Activated CD4-positive, alpha-beta T cell treated with anti-CD3 and anti-CD28 coated beads, Interleukin-2, amount 10 ng/mL, durations not matched to agents 24 days and 14 days (primary cell): ENCODE data around the gene TNFRSF21. TPM values are rescaled to one million over a fixed set of nuclear protein-coding genes. Genes with fewer than 3 reads are reported as not detected.

Experiments used
- DNase-seq: peaks from one replicate; pipeline ENCODE4 v3.0.0; 2022
- H3K27ac Mint-ChIP-seq: one replicate; pipeline ENCODE4 v1.8.0; 2022; ENCODE audit warnings: mild to moderate bottlenecking, mixed read lengths
- H3K27me3 Mint-ChIP-seq: one replicate; pipeline ENCODE4 v1.8.0; 2022; ENCODE audit warnings: mixed read lengths
- H3K36me3 Mint-ChIP-seq: one replicate; pipeline ENCODE4 v1.8.0; 2022; ENCODE audit warnings: low read depth, mild to moderate bottlenecking, mixed read lengths
- H3K4me1 Mint-ChIP-seq: one replicate; pipeline ENCODE4 v1.8.0; 2021; ENCODE audit warnings: mixed read lengths
- H3K4me3 Mint-ChIP-seq: one replicate; pipeline ENCODE4 v1.8.0; 2022; ENCODE audit warnings: mild to moderate bottlenecking, moderate library complexity, mixed read lengths
- H3K9me3 Mint-ChIP-seq: one replicate; pipeline ENCODE4 v1.8.0; 2021; ENCODE audit warnings: mixed read lengths
- intact Hi-C: fragments of 100-400 bp; cut with micrococcal nuclease; formaldehyde crosslinking; loops from one replicate; pipeline ENCODE4 v1.15.1; 2023
- total RNA-seq: library from RNA; stranded (reverse); gene quantifications from 2 replicates; pipeline ENCODE4 v1.2.3, GENCODE V29; 2022

TNFRSF21 gene
- total RNA-seq, 1 donor from 2014 or later = 3.8 TPM

- Mint-ChIP-seq H3K36me3 (no peaks in the 10 kb centered on the region), H3K4me3 (no peak overlapping the region), H3K27ac (no peak overlapping the region)
Observed at GRCh38 chr6:47196113-47196512, 113.6 kb downstream of the TNFRSF21 start.

GRCh38 chr6:47195011-47195650 is 114.6 kb downstream of the TNFRSF21 start:
- intact Hi-C loops = no loop called here
- no peak for DNase-seq
- peaks cover under 1% of the 10 kb centered on the region for H3K9me3 Mint-ChIP-seq
- H3K27me3 Mint-ChIP-seq = no peaks in the 10 kb centered on the region
- peaks cover 5% of the 10 kb centered on the region for H3K4me1 Mint-ChIP-seq
- H3K27ac Mint-ChIP-seq = no peak overlapping the region
- H3K4me3 Mint-ChIP-seq = no peak overlapping the region
- no peaks in the 10 kb centered on the region for H3K36me3 Mint-ChIP-seq

More at GRCh38 chr6:47196113-47196512, 113.6 kb downstream of the TNFRSF21 start:
- DNase-seq = no peak
- Mint-ChIP-seq H3K9me3 (peaks cover 5% of the 10 kb centered on the region), H3K4me1 (peaks cover 5% of the 10 kb centered on the region), H3K27me3 (peaks cover 2% of the 10 kb centered on the region)
- intact Hi-C loops = no loop called here

- Mint-ChIP-seq H3K27me3 (peaks cover 4% of the 10 kb centered on the region), H3K9me3 (peaks cover 5% of the 10 kb centered on the region), H3K36me3 (no peaks in the 10 kb centered on the region), H3K4me3 (no peak overlapping the region), H3K4me1 (no peaks in the 10 kb centered on the region), H3K27ac (no peak overlapping the region)
- intact Hi-C loops = no loop called here
- DNase-seq = no peak
Observed at GRCh38 chr6:47188588-47189021, 121.1 kb downstream of the TNFRSF21 start.

- Mint-ChIP-seq H3K36me3 (no peaks in the 10 kb centered on the region), H3K27ac (no peak overlapping the region), H3K4me3 (no peak overlapping the region), H3K27me3 (peaks cover 4% of the 10 kb centered on the region), H3K9me3 (peaks cover 5% of the 10 kb centered on the region), H3K4me1 (no peaks in the 10 kb centered on the region)
- DNase-seq = no peak
- intact Hi-C loops = no loop called here
Observed at GRCh38 chr6:47187893-47188587, 121.7 kb downstream of the TNFRSF21 start.

GRCh38 chr6:47187113-47187512 is 122.6 kb downstream of the TNFRSF21 start:
- no peak overlapping the region for H3K27ac Mint-ChIP-seq
- H3K9me3 Mint-ChIP-seq = peaks cover 5% of the 10 kb centered on the region
- no peaks in the 10 kb centered on the region for H3K4me1 Mint-ChIP-seq
- H3K4me3 Mint-ChIP-seq = no peak overlapping the region
- no peak for DNase-seq
- intact Hi-C loops = no loop called here
- H3K27me3 Mint-ChIP-seq = peaks cover 4% of the 10 kb centered on the region
- no peaks in the 10 kb centered on the region for H3K36me3 Mint-ChIP-seq

DNA sequence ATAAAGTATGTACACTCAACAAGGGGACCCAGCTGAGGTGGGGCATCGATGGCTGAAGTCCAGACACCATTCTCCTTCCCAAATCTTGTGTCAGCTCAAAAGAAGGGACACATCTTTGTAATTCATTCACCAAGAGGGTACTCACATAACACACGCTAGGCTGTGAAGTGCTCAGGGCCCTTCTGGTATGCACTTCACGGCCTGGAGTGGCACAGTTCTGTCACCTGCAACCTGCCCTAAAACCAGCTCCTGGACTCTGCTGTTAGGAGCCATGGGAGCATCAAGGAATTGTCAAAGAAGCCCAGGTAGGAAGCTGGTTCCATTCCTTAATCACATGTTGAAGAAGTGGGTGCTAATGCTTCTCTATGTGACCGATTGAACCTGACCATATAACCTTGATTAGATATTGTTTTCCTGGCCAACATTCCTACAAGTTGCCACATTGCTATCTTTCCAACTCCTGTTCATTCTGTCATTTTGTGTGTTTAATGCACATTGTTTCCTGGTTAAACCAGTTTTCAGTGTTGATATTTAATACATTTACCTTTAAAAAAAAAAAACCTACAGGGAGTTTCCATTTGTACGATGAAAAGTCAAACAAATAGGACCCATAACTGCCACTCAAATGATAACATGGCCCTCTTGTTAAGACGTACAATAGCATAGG is 127.3 kb downstream of the TNFRSF21 start:
- Mint-ChIP-seq H3K27me3 (peaks cover 3% of the 10 kb centered on the region), H3K4me3 (no peak overlapping the region)
- no peak for DNase-seq

GRCh38 chr6:47181681-47182080 is 128.0 kb downstream of the TNFRSF21 start:
- DNase-seq = no peak
- Mint-ChIP-seq H3K27me3 (peaks cover 3% of the 10 kb centered on the region), H3K36me3 (no peaks in the 10 kb centered on the region), H3K9me3 (no peaks in the 10 kb centered on the region), H3K4me1 (no peaks in the 10 kb centered on the region), H3K27ac (no peak overlapping the region), H3K4me3 (no peak overlapping the region)
- intact Hi-C loops = no loop called here

More for the DNA sequence above, 127.3 kb downstream of the TNFRSF21 start:
- Mint-ChIP-seq H3K27ac (no peak overlapping the region), H3K36me3 (no peaks in the 10 kb centered on the region), H3K4me1 (no peaks in the 10 kb centered on the region), H3K9me3 (peaks cover 1% of the 10 kb centered on the region)
- intact Hi-C loops = no loop called here

Other genes with a start within 250 kb of the TNFRSF21 start
- 26.3 and 29.6 TPM in 2 replicates for gene CD2AP, start 167.9 kb upstream of the TNFRSF21 start, total RNA-seq